HepG2 (cell line): ENCODE results near the gene PEX14. TPM values are rescaled to one million over a fixed set of nuclear protein-coding genes. Genes with fewer than 3 reads are reported as not detected.
A peak's percentile ranks its signal among the peaks of the same experiment; 100 is the strongest.

Source experiments
- ATAC-seq: fragments of 200-7000 bp; cut with Tn5 transposase; 3 replicates; pipeline ENCODE4 v1.9.1; 2020; ENCODE audit warnings: mild to moderate bottlenecking, moderate library complexity
- BruUV-seq: library from RNA; stranded (reverse); fragments of 400-500 nt; replicated peaks from 2 replicates; lab custom pipeline; 2021; lab: Mats Ljungman, UMichigan
- CTCF ChIA-PET: fragments of 300-600 bp; formaldehyde crosslinking; extraction: SDS; loops from one replicate; lab custom pipeline; 2021; ENCODE audit warnings: low total read pairs, inconsistent platforms, low intra/inter-chr PET ratio; lab: Yijun Ruan, JAX
- POLR2A ChIA-PET: fragments of 350-600 bp; sonication (Branson Sonifier 250); formaldehyde crosslinking; loops from one replicate; lab custom pipeline; 2020; ENCODE audit warnings: antibody characterized with exemption, inconsistent platforms; lab: Yijun Ruan, JAX
- DNase-seq: peaks from one replicate; pipeline ENCODE4 v3.0.0-alpha.2; 2015; ENCODE audit warnings: low spot score
- FAIRE-seq: peaks from 3 replicates; lab custom pipeline; 2011; peaks lifted over from hg19 to GRCh38; lab: Jason Lieb, UNC
- H2AFZ ChIP-seq: one replicate; pipeline ENCODE4 v1.6.1; 2011; ENCODE audit warnings: low read length, inconsistent platforms
- H3K27ac ChIP-seq: fragments of 300-600 bp; 3 replicates; pipeline ENCODE4 v1.8.0; 2011; ENCODE audit warnings: mixed run types, mild to moderate bottlenecking, mixed read lengths, low read length, inconsistent platforms; ENCODE audit not compliant: insufficient read depth; ENCODE audit errors: extremely low read length
- H3K27me3 ChIP-seq, 2 experiments: fragments of 200-600 bp in 1 of 2; 2 replicates in 1 of 2; 3 replicates in 1 of 2; pipeline versions ENCODE4 v1.6.0 to v1.8.0; 2011; ENCODE audit warnings: low read length in 2 of 2, mild to moderate bottlenecking in 2 of 2, moderate library complexity in 2 of 2, inconsistent platforms in 1 of 2; ENCODE audit not compliant: insufficient read depth in 2 of 2, control insufficient read depth in 1 of 2
- H3K36me3 ChIP-seq, 2 experiments: fragments of 200-600 bp in 1 of 2; replicated peaks in 1 of 2; 2 replicates in 1 of 2; 3 replicates in 1 of 2; pipeline versions ENCODE4 v1.5.1 to v1.8.0; 2011; ENCODE audit warnings: low read length in 2 of 2, inconsistent platforms in 1 of 2; ENCODE audit not compliant: insufficient read depth in 2 of 2, control insufficient read depth in 1 of 2
- H3K4me1 ChIP-seq: 2 replicates; pipeline ENCODE4 v1.5.1; 2012; ENCODE audit warnings: low read length, inconsistent platforms; ENCODE audit not compliant: insufficient read depth
- H3K4me2 ChIP-seq: 2 replicates; pipeline ENCODE4 v1.6.0; 2011; ENCODE audit warnings: low read depth, low read length, inconsistent platforms
- H3K4me3 ChIP-seq, 3 experiments: fragments of 200-600 bp in 1 of 3; sonication (generic), shearing (Covaris generic) in 1 of 3; replicated peaks in 1 of 3; 2 replicates each; pipeline ENCODE4 v1.5.1; 2011 to 2016; ENCODE audit warnings: low read length in 3 of 3, inconsistent platforms in 2 of 3, low read depth in 2 of 3, mild to moderate bottlenecking in 2 of 3, control low read depth in 1 of 3, mixed read lengths in 1 of 3; ENCODE audit not compliant: insufficient read depth in 1 of 3
- H3K79me2 ChIP-seq: one replicate; pipeline ENCODE4 v1.6.1; 2011; ENCODE audit warnings: low read length, inconsistent platforms; ENCODE audit not compliant: insufficient read depth
- H3K9ac ChIP-seq: 2 replicates; pipeline ENCODE4 v1.6.0; 2011; ENCODE audit warnings: mild to moderate bottlenecking, low read depth, low read length, inconsistent platforms; ENCODE audit not compliant: insufficient read depth
- H3K9me3 ChIP-seq: 2 replicates; pipeline ENCODE4 v1.5.1; 2012; ENCODE audit warnings: mild to moderate bottlenecking, low read length
- H4K20me1 ChIP-seq: 2 replicates; pipeline ENCODE4 v1.6.0; 2011; ENCODE audit warnings: inconsistent platforms, mild to moderate bottlenecking, low read length, moderate library complexity; ENCODE audit not compliant: insufficient read depth
- BCLAF1 ChIP-seq: fragments of 450-650 bp; IDR thresholded peaks from 2 replicates; pipeline ENCODE4 v1.6.1; 2017; ENCODE audit warnings: mild to moderate bottlenecking
- DPF2 ChIP-seq: sonication (generic); formaldehyde crosslinking; IDR thresholded peaks from 2 replicates; pipeline ENCODE4 v1.4.0; 2020; ENCODE audit warnings: mild to moderate bottlenecking, low read depth, missing genetic modification reagents, borderline replicate concordance
- HNRNPH1 ChIP-seq: fragments of 200-400 bp; formaldehyde crosslinking; optimal IDR thresholded peaks from 2 replicates; pipeline ENCODE3; 2017; ENCODE audit warnings: mild to moderate bottlenecking, low read depth, low read length
- MAFF ChIP-seq: IDR thresholded peaks from 2 replicates; pipeline ENCODE4 v1.6.1; 2011; ENCODE audit warnings: low read depth, low read length, improper control_type of control experiment
- MAFK ChIP-seq, 2 experiments: IDR thresholded peaks in 1 of 2; conservative IDR thresholded peaks in 1 of 2; 2 replicates each; pipeline ENCODE4 v1.6.1; 2011; ENCODE audit warnings: improper control_type of control experiment in 2 of 2, low read length in 2 of 2
- PHF21A ChIP-seq: sonication (generic); formaldehyde crosslinking; IDR thresholded peaks from 2 replicates; pipeline ENCODE4 v1.5.0; 2020; ENCODE audit warnings: mild to moderate bottlenecking, missing genetic modification reagents
- SNAPC5 ChIP-seq: sonication (generic); formaldehyde crosslinking; IDR thresholded peaks from 2 replicates; pipeline ENCODE4 v1.8.1; 2023; ENCODE audit warnings: mild to moderate bottlenecking, missing genetic modification reagents, borderline replicate concordance
- ZNF225 ChIP-seq: sonication (generic); formaldehyde crosslinking; IDR thresholded peaks from 2 replicates; pipeline ENCODE4 v1.4.0; 2020; ENCODE audit warnings: mild to moderate bottlenecking, missing genetic modification reagents
- ZNF569 ChIP-seq: sonication (generic); formaldehyde crosslinking; IDR thresholded peaks from 2 replicates; pipeline ENCODE4 v1.5.0; 2020; ENCODE audit warnings: mild to moderate bottlenecking, missing genetic modification reagents, moderate library complexity, borderline replicate concordance
- ZNF639 ChIP-seq: conservative IDR thresholded peaks from 2 replicates; pipeline ENCODE4 v1.6.1; 2018; ENCODE audit warnings: missing genetic modification reagents
- ZNF674 ChIP-seq: sonication (generic); formaldehyde crosslinking; IDR thresholded peaks from 2 replicates; pipeline ENCODE4 v1.5.0; 2020; ENCODE audit warnings: low read depth, mild to moderate bottlenecking, missing genetic modification reagents
- WGBS: methylation state at CpG from one replicate; pipeline ENCODE4 v1.1.6; 2017; ENCODE audit warnings: low lambda C conversion rate; 5-methylcytosine and 5-hydroxymethylcytosine counted together
- in situ Hi-C: cut with HindIII; loops from 2 replicates; pipeline ENCODE4 v1.10.0; 2017; ENCODE audit warnings: low pct_unique_long_range_greater_than_20kb; ENCODE audit not compliant: extremely low pct_ligation_motif_present
- intact Hi-C: fragments of 100-400 bp; cut with micrococcal nuclease; formaldehyde crosslinking; loops from one replicate; pipeline ENCODE4 v1.10.0; 2022; ENCODE audit not compliant: unreplicated experiment
- polyA plus RNA-seq, 8 experiments: library from polyadenylated mRNA; depleted of rRNA in 3 of 8; stranded (reverse) in 7 of 8; unstranded in 1 of 8; fragments of >200 nt; fragmentation: Illumina TruSeq in 4 of 8; extraction: Trizol in 4 of 8; gene quantifications; 2 replicates each; pipeline versions ENCODE4 v1.2.1 to v1.2.3, GENCODE V29; 2011 to 2016; ENCODE audit warnings: low read depth in 4 of 8, missing spikeins in 1 of 8, mixed read lengths in 1 of 8; ENCODE audit not compliant: insufficient read depth in 1 of 8
- total RNA-seq, 5 experiments: library from RNA; depleted of rRNA; stranded (reverse); fragments of >200 nt; fragmentation: Illumina TruSeq; extraction: Trizol; gene quantifications; 2 replicates each; pipeline ENCODE4 v1.2.3, GENCODE V29; 2016; ENCODE audit warnings: low read depth in 1 of 5

PEX14 gene
- total and polyA plus RNA-seq, 2 of the 13 experiments (the other 11 are each of a cell fraction or from before 2014, with no cell fraction given): 6.5 to 9.9 TPM

GRCh38 chr1:10588640-10589039 is 113.9 kb downstream of the PEX14 start:
- TF ChIP-seq MAFK (conservative IDR thresholded peaks at IDR 0.05 in 1 of 2, IDR thresholded peaks at IDR 0.05 in 1 of 2; ENCODE audit: low read length in 2 of 2) (0 out of 4 replicates have a peak, but pooled peaks have one; percentile 16 to 20), ZNF674 (CRISPR knock-in tag) (no peak), HNRNPH1 (no peak), BCLAF1 (no peak), MAFF (0 out of 2 replicates have a peak, but pooled peaks have one; percentile 13)
- CTCF ChIA-PET: no interaction called here

GRCh38 chr1:10589074-10589473 is 114.3 kb downstream of the PEX14 start:
- FAIRE-seq: no peak
- Histone ChIP-seq H3K9ac (no peak overlapping the region), H3K79me2 (no peaks in the 10 kb centered on the region), H3K4me1 (peaks cover 35% of the 10 kb centered on the region), H3K4me2 (no peak overlapping the region), H4K20me1 (no peaks in the 10 kb centered on the region), H3K36me3 (no peaks in the 10 kb centered on the region; a peak in 1 of 5 replicates), H3K4me3 (no peak overlapping the region), H2AFZ (no peak overlapping the region), H3K9me3 (no peaks in the 10 kb centered on the region), H3K27me3 (no peaks in the 10 kb centered on the region), H3K27ac (no peak overlapping the region)
- no peak for ATAC-seq
- in situ Hi-C loops: no loop called here
- intact Hi-C loops: no loop called here
- POLR2A ChIA-PET: no interaction called here
- TF ChIP-seq DPF2 (CRISPR knock-in tag) (no peak), ZNF225 (no peak), ZNF639 (no peak), PHF21A (CRISPR knock-in tag) (no peak), SNAPC5 (CRISPR knock-in tag) (no peak), ZNF569 (CRISPR knock-in tag) (no peak)
- WGBS: 92% methylated on average over 5 of the region's 5 CpGs
- no TSS peak for BruUV-seq
- no peak for DNase-seq
- CTCF ChIA-PET: no interaction called here

More at GRCh38 chr1:10588640-10589039, 113.9 kb downstream of the PEX14 start:
- DNase-seq (no peak), ATAC-seq (no peak), FAIRE-seq (no peak)
- WGBS: 97% methylated on average over 5 of the region's 5 CpGs
- in situ Hi-C loops (no loop called here), intact Hi-C loops (no loop called here)
- H3K9me3 ChIP-seq: no peaks in the 10 kb centered on the region
- POLR2A ChIA-PET: no interaction called here
- no peaks in the 10 kb centered on the region for H3K79me2 ChIP-seq
- H3K4me1 ChIP-seq: peaks cover 35% of the 10 kb centered on the region
- no peak overlapping the region for H3K4me2 ChIP-seq
- H2AFZ ChIP-seq: no peak overlapping the region
- no peaks in the 10 kb centered on the region for H4K20me1 ChIP-seq
- BruUV-seq: no TSS peak
- no peak overlapping the region for H3K4me3 ChIP-seq
- no peak overlapping the region for H3K9ac ChIP-seq
- H3K27me3 ChIP-seq: no peaks in the 10 kb centered on the region
- no peaks in the 10 kb centered on the region; a peak in 1 of 5 replicates for H3K36me3 ChIP-seq
- H3K27ac ChIP-seq: no peak overlapping the region
